GM12873 (cell line): ENCODE measurements around the gene RHNO1.

Source experiments
- TF ChIP-seq, protein P1 (sequence below): IDR thresholded peaks from 2 replicates; pipeline ENCODE4 v1.5.1; 2012; ENCODE audit warnings: low read depth, mild to moderate bottlenecking, moderate library complexity, low read length, control low read depth; ENCODE audit not compliant: insufficient read depth; ENCODE audit errors: missing control alignments

RHNO1 gene

GRCh38 chr12:2912216-2912575, 35.2 kb downstream of the RHNO1 start:
- TF ChIP-seq, protein P1, sequence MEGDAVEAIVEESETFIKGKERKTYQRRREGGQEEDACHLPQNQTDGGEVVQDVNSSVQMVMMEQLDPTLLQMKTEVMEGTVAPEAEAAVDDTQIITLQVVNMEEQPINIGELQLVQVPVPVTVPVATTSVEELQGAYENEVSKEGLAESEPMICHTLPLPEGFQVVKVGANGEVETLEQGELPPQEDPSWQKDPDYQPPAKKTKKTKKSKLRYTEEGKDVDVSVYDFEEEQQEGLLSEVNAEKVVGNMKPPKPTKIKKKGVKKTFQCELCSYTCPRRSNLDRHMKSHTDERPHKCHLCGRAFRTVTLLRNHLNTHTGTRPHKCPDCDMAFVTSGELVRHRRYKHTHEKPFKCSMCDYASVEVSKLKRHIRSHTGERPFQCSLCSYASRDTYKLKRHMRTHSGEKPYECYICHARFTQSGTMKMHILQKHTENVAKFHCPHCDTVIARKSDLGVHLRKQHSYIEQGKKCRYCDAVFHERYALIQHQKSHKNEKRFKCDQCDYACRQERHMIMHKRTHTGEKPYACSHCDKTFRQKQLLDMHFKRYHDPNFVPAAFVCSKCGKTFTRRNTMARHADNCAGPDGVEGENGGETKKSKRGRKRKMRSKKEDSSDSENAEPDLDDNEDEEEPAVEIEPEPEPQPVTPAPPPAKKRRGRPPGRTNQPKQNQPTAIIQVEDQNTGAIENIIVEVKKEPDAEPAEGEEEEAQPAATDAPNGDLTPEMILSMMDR, result no peak

DNA sequence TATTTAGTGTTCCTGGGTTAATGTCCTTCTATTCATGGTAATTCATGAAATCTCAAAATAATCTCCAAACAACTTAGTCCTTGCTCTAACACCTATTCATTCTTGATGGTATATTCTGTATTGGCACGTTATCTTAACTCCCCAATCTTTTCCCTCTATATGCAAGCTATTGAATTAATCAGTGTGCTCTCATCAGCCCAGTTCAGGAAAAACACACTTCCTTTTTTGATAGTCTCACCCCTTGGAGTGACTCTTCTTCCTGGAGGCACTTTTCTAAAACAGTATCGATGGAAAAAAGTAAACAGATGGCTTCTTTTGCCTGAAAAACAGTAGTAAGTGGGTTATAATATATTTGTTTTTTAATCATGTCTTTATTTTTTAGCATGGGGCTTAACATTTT, 42.2 kb downstream of the RHNO1 start:
- TF ChIP-seq, protein P1, result no peak

DNA sequence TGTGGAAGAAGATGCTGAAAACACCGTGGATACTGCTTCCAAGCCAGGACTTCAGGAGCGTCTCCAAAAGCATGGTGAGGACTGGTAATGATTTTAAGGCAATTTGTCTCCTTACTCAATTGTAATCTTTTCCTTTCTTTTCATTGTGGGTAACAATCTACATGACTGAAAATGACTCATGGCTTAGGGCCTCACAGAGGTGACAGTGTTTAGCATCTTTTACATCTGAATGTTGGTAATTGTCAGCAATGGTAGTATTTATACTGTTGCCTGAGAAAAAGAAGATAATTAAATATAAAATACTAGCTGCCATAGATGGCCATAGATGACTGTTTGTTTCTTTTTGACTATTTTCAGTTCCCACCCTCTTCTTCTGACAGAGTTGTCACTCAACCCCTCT, 45.3 kb downstream of the RHNO1 start:
- TF ChIP-seq, protein P1, result no peak

DNA sequence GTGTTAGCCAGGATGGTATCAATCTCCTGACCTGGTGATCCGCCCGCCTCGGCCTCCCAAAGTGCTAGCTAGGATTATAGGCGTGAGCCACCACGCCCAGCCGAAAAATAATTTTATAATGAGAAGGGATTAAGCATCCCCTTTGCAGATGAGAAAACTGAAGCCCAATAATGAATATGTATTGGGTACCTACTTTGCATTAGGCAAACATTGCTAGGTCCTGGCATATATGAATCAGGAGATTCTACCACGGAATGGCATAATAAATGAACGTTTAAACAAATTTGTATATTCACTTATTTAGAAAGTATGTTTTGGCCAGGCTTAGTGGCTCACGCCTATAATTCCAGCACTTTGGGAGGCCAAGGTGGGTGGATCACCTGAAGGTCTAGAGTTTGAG, 46.0 kb downstream of the RHNO1 start:
- TF ChIP-seq, protein P1, result no peak

DNA sequence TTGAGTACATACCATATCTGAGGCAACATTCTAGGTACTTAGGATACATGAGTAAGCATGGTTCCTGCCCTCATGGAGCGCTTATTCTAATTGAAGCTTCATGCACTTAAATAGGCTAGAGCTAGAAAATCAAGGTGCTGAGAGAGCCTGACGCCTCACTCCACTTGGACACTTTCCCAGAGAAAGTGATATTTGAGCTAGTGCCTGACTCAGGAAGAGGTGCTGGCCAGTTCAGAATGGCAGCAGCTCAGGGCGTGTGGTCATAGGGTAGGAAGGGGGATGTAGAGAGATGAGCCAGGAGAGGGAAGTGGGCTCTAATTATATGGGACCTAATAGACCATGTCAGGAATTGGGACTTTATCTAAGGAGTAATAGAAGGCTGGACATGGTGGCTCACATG, 47.0 kb downstream of the RHNO1 start:
- TF ChIP-seq, protein P1, result no peak

DNA sequence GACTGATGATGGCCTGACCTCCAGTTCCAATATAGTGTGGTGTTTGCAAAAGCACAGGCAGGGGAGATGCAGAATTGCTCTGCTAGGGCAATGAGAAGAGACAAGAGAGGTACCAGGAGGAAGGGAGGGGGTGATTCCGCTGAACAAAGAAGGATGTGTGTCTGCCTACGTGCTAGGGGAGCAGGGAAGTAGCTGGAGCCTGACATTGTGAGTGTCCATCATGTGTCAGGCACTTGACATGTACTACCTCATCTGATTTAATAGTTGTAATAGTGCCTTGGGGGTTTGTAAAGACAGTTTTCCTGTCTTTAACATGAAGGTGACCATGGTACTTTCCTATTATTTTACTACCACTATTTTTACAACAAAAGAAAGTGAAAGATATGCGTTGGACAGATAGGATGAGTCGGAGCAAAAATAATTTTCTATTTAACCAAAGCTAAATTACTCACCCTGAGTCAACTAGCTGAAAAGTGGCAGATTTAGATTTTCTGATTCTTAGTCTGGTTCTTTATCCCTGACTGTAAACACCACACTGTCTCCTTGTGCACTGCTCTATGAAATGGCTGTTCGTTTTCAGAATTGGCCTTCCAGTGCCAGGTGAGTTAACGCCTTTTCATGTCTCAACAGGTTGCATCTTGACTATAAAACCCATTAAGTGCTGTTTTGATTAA, 48.4 kb downstream of the RHNO1 start:
- TF ChIP-seq, protein P1, result no peak

GRCh38 chr12:2930865-2931264, 53.8 kb downstream of the RHNO1 start:
- TF ChIP-seq, protein P1, result no peak
